ENCODE results near the gene ASCC3. TPM values are rescaled to one million over a fixed set of nuclear protein-coding genes. Genes with fewer than 3 reads are reported as not detected.

Gene ASCC3
- total and polyA plus RNA-seq, 12 donors = 3.1 to 46.2 (median 32.4) TPM

GRCh38 chr6:100721256-100721655 lies 159.9 kb downstream of the ASCC3 start:
- H3K27me3 ChIP-seq = no peaks in the 10 kb centered on the region
- H3K4me3 ChIP-seq = no peak overlapping the region
- no peaks in the 10 kb centered on the region for H3K36me3 ChIP-seq (replicated peaks in 1 of 2)
- TF ChIP-seq POLR2A (IDR thresholded peaks at IDR 0.05) (no peak), CTCF (IDR thresholded peaks at IDR 0.05) (no peak)
- no peaks in the 10 kb centered on the region for H3K4me1 ChIP-seq (replicated peaks in 1 of 2)
- no peak overlapping the region for H3K27ac ChIP-seq
- no peak for DNase-seq
- peaks cover 0 to 6% (median 0%) of the 10 kb centered on the region in 3 donors for H3K9me3 ChIP-seq (replicated peaks in 1 of 3)
- intact Hi-C loops (cut with DNase I) = no loop called here

- TF ChIP-seq CTCF (IDR thresholded peaks at IDR 0.05) (peak; percentile 42 to 62 (median 53)), POLR2A (IDR thresholded peaks at IDR 0.05) (no peak)
- WGBS, 4 donors = 11 to 37% (median 29%) methylated on average over 5 of the region's 5 CpGs
These were observed 161.0 kb downstream of the ASCC3 start for GRCh38 chr6:100719883-100720682.

GRCh38 chr6:100712997-100713396 lies 168.1 kb downstream of the ASCC3 start:
- Histone ChIP-seq H3K27me3 (no peaks in the 10 kb centered on the region), H3K9me3 (replicated peaks in 1 of 3) (no peaks in the 10 kb centered on the region), H3K36me3 (replicated peaks in 1 of 2) (no peaks in the 10 kb centered on the region), H3K27ac (no peak overlapping the region), H3K4me1 (replicated peaks in 1 of 2) (no peaks in the 10 kb centered on the region), H3K4me3 (no peak overlapping the region)
- TF ChIP-seq CTCF (IDR thresholded peaks at IDR 0.05) = no peak
- no peak for TF ChIP-seq POLR2A (IDR thresholded peaks at IDR 0.05)
- no peak for DNase-seq
- intact Hi-C loops (cut with DNase I) = no loop called here
- 96 to 99% (median 98%) methylated on average over 6 of the region's 6 CpGs for WGBS, 4 donors

More at GRCh38 chr6:100719883-100720682, 161.0 kb downstream of the ASCC3 start:
- no peak overlapping the region for H3K27ac ChIP-seq
- intact Hi-C loops (cut with DNase I) = no loop called here
- no peaks in the 10 kb centered on the region for H3K27me3 ChIP-seq
- H3K4me3 ChIP-seq = peak overlapping the region in 3 of 4 donors; percentile 14 to 53 (median 17)
- no peaks in the 10 kb centered on the region for H3K4me1 ChIP-seq (replicated peaks in 1 of 2)
- no peaks in the 10 kb centered on the region for H3K36me3 ChIP-seq (replicated peaks in 1 of 2)
- no peak for DNase-seq
- peaks cover 0 to 6% (median 0%) of the 10 kb centered on the region in 3 donors for H3K9me3 ChIP-seq (replicated peaks in 1 of 3)

GRCh38 chr6:100706491-100706890 lies 174.6 kb downstream of the ASCC3 start:
- Histone ChIP-seq H3K36me3 (replicated peaks in 1 of 2) (no peaks in the 10 kb centered on the region), H3K4me3 (no peak overlapping the region), H3K27me3 (no peaks in the 10 kb centered on the region), H3K4me1 (replicated peaks in 1 of 2) (no peaks in the 10 kb centered on the region), H3K9me3 (replicated peaks in 1 of 3) (no peaks in the 10 kb centered on the region), H3K27ac (no peak overlapping the region)
- intact Hi-C loops (cut with DNase I) = no loop called here
- no peak for DNase-seq
- 87 to 94% (median 91%) methylated on average over 2 of the region's 2 CpGs for WGBS, 4 donors
- TF ChIP-seq POLR2A (IDR thresholded peaks at IDR 0.05) = no peak
- no peak for TF ChIP-seq CTCF (IDR thresholded peaks at IDR 0.05)

All from adrenal gland (tissue), 12 donors.